T-helper 2 cell treated with Interferon-gamma antibody and Interleukin-4, amounts not matched to agents 5 μg/mL and 100 μg/mL, for 36 hours (primary cell): ENCODE measurements around the gene SCN3B.
A peak's percentile ranks its signal among the peaks of the same experiment; 100 is the strongest.

ENCODE experiments used
- DNase-seq: peaks from one replicate; pipeline ENCODE4 v3.0.0; 2021; ENCODE audit warnings: low spot score
- H3K27ac Mint-ChIP-seq: one replicate; pipeline ENCODE4 v1.8.0; 2021; ENCODE audit warnings: mild to moderate bottlenecking, mixed read lengths
- H3K27me3 Mint-ChIP-seq: one replicate; pipeline ENCODE4 v1.8.0; 2021; ENCODE audit warnings: low read depth, mixed read lengths
- H3K36me3 Mint-ChIP-seq: one replicate; pipeline ENCODE4 v1.8.0; 2021; ENCODE audit warnings: low read depth, mixed read lengths
- H3K4me1 Mint-ChIP-seq: one replicate; pipeline ENCODE4 v1.8.0; 2021; ENCODE audit warnings: low read depth, mixed read lengths
- H3K4me3 Mint-ChIP-seq: one replicate; pipeline ENCODE4 v1.8.0; 2022; ENCODE audit warnings: mild to moderate bottlenecking, moderate library complexity, mixed read lengths
- H3K9me3 Mint-ChIP-seq: one replicate; pipeline ENCODE4 v1.8.0; 2021; ENCODE audit warnings: mixed read lengths

Gene SCN3B

DNA sequence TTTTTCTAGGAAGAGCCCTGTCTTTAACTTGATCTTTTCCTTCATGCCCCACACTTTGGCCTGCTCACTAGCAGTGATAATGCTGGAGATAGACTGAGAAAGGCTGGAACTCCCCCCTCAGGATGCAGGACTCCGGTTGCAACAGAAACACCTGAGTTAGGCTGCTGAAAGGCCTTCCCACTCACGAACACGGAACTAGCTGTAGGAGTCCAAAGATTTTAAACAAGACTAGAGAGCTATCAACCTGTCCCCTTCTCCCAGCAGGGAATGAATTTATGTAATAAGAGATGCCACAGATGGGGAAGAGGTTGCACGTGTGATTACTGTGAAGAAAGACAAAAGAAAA lies 13.0 kb downstream of the SCN3B start:
- no peak for DNase-seq
- no peaks in the 10 kb centered on the region for H3K36me3 Mint-ChIP-seq
- H3K4me3 Mint-ChIP-seq: no peak overlapping the region
- H3K9me3 Mint-ChIP-seq: no peaks in the 10 kb centered on the region
- peaks cover 11% of the 10 kb centered on the region for H3K27me3 Mint-ChIP-seq
- H3K4me1 Mint-ChIP-seq: peaks cover 2% of the 10 kb centered on the region
- no peak overlapping the region for H3K27ac Mint-ChIP-seq

DNA sequence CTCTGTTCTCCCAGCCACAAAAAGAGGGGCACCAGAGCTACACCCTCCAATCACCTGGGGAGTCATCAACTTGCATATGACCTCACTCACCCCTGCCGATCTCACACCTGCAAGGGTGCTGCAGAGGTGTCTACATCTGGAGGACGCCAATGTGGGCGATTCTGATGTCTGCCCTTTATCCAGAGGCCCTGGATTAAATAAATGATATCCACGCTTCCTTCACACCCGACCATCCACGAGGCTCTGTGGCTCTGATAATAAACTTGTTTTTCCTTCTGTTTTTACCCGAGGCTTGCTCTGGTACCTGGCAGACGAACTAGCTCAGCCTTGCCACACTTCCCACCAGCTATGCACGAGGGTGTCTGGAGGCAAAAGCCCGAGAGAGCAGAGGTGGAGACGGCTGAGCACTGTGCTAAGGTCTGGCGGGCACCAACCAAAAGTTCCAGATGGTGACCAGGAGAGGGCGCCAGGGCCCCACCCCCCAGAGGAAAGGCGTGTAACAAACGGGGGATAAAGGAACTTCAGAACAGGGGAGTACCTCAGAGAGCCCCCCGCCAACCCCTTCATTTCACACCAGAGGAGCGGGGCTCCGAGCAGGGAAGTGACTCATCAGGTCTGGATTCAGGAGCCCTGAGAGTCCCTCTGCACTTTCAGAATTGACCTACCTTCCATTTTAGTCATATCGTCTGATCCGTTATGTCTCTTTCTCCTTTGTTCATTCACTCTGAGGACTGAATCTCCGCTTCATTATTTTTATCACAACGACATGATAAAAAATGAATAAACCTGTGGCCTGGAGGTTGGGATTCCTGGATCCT lies 13.5 kb downstream of the SCN3B start:
- peaks cover 6% of the 10 kb centered on the region for H3K27me3 Mint-ChIP-seq
- peaks cover 2% of the 10 kb centered on the region for H3K4me1 Mint-ChIP-seq
- no peak overlapping the region for H3K4me3 Mint-ChIP-seq
- H3K36me3 Mint-ChIP-seq: no peaks in the 10 kb centered on the region
- no peak overlapping the region for H3K27ac Mint-ChIP-seq
- no peaks in the 10 kb centered on the region for H3K9me3 Mint-ChIP-seq
- DNase-seq: peak; percentile 28

DNA sequence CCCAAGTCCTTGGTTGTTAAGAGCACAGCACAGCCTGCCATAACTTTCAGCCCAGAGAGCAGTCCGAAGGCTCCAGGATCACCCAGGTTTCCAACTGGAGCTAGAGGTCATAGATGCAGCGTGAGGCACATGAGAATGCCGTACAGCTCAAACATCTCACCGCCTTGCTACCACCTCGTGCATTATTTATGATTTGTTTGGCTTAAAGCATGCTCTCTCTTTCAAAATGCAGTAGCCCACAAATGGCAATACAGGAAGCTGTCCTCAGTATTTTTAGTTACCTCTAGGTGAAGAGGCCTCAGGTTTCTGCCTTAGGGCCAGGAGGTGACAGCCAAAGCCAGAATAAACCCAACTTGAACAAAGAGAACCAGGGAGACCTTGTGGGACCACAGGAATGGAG lies 14.4 kb downstream of the SCN3B start:
- H3K36me3 Mint-ChIP-seq: no peaks in the 10 kb centered on the region
- H3K27ac Mint-ChIP-seq: no peak overlapping the region
- peaks cover 7% of the 10 kb centered on the region for H3K27me3 Mint-ChIP-seq
- no peak for DNase-seq
- H3K4me3 Mint-ChIP-seq: no peak overlapping the region
- H3K4me1 Mint-ChIP-seq: peaks cover 2% of the 10 kb centered on the region
- H3K9me3 Mint-ChIP-seq: no peaks in the 10 kb centered on the region

DNA sequence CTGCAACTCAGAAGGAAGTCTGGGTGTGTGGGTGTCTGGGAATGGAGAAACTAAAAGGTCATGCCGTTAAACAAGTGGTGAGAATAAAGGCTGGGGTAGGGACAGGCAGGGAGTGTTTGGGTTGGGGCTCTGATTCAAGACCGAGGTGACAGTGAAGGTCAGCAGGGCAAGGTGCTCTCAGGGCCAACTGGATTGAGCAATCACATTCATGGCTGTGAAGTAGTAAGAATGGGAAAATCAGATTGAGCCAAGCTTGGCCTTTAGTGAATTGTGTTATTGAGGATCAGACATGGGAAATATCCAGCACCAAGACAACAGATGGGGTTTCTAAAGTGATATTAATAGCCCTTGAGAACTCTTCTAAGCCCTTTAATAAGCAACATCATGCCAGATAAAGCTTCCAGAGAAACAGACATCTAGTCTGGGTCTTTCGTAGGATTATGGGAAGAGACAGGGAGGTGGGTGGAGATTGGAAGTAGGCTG lies 24.3 kb downstream of the SCN3B start:
- Mint-ChIP-seq H3K27ac (no peak overlapping the region), H3K27me3 (peaks cover 14% of the 10 kb centered on the region), H3K36me3 (no peaks in the 10 kb centered on the region), H3K9me3 (no peaks in the 10 kb centered on the region), H3K4me1 (peaks cover 3% of the 10 kb centered on the region), H3K4me3 (no peak overlapping the region)
- no peak for DNase-seq

- Mint-ChIP-seq H3K27ac (no peak overlapping the region), H3K9me3 (no peaks in the 10 kb centered on the region), H3K4me1 (peaks cover 3% of the 10 kb centered on the region), H3K4me3 (no peak overlapping the region), H3K27me3 (peaks cover 9% of the 10 kb centered on the region), H3K36me3 (no peaks in the 10 kb centered on the region)
- DNase-seq: peak; percentile 5
Observed at GRCh38 chr11:123628936-123629683, 25.3 kb downstream of the SCN3B start.

DNA sequence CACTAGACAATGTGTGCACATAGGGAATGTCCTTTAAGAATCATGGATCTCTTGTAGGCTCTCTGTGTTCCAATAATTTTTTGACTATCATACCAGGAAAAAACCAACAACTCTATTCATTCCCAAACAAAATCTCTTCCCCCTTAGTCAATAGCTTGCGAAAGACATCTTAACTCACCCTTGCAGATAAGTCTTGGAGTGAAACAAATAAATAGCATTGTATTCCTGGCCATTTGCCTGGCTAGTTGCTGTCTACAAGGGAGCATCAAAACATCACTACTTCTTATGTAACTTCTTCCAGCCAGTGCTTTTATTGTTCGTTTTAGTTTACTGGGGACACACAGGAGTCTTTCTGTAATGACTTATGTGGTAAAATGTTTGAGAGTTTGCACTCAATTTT lies 29.4 kb downstream of the SCN3B start:
- H3K4me1 Mint-ChIP-seq: peaks cover 3% of the 10 kb centered on the region
- no peak overlapping the region for H3K4me3 Mint-ChIP-seq
- no peaks in the 10 kb centered on the region for H3K9me3 Mint-ChIP-seq
- no peak overlapping the region for H3K27ac Mint-ChIP-seq
- peaks cover 3% of the 10 kb centered on the region for H3K27me3 Mint-ChIP-seq
- H3K36me3 Mint-ChIP-seq: peaks cover 2% of the 10 kb centered on the region
- no peak for DNase-seq

DNA sequence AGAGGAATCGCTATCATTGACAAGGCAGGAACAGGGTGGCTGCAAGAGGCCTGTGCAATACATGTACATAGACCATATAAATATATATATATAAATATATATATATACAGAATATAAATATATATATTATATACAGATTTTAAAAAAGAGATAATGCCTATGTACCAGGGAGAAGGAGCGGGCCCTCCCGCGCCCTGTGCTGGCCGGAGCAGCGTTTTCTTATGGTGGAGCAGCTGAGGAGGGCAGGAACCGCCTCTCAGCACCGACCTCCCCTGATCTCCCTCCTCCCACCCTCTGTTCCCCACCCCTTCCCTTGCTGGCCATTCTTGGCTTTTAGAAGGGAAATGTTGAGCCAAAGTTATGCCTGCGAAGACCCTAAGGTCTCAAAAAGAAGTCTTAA lies 31.8 kb downstream of the SCN3B start:
- no peaks in the 10 kb centered on the region for H3K4me1 Mint-ChIP-seq
- H3K4me3 Mint-ChIP-seq: no peak overlapping the region
- DNase-seq: no peak
- H3K9me3 Mint-ChIP-seq: no peaks in the 10 kb centered on the region
- H3K27ac Mint-ChIP-seq: no peak overlapping the region
- H3K27me3 Mint-ChIP-seq: no peaks in the 10 kb centered on the region
- H3K36me3 Mint-ChIP-seq: peaks cover 19% of the 10 kb centered on the region

GRCh38 chr11:123616505-123617198 lies 37.8 kb downstream of the SCN3B start:
- no peak overlapping the region for H3K4me3 Mint-ChIP-seq
- H3K36me3 Mint-ChIP-seq: peaks cover 37% of the 10 kb centered on the region
- H3K9me3 Mint-ChIP-seq: no peaks in the 10 kb centered on the region
- H3K27me3 Mint-ChIP-seq: no peaks in the 10 kb centered on the region
- H3K4me1 Mint-ChIP-seq: no peaks in the 10 kb centered on the region
- no peak for DNase-seq
- no peak overlapping the region for H3K27ac Mint-ChIP-seq

GRCh38 chr11:123611698-123612097 lies 42.7 kb downstream of the SCN3B start:
- Mint-ChIP-seq H3K27ac (no peak overlapping the region), H3K9me3 (no peaks in the 10 kb centered on the region), H3K4me3 (no peak overlapping the region), H3K4me1 (no peaks in the 10 kb centered on the region), H3K27me3 (no peaks in the 10 kb centered on the region), H3K36me3 (peaks cover 28% of the 10 kb centered on the region)
- no peak for DNase-seq

DNA sequence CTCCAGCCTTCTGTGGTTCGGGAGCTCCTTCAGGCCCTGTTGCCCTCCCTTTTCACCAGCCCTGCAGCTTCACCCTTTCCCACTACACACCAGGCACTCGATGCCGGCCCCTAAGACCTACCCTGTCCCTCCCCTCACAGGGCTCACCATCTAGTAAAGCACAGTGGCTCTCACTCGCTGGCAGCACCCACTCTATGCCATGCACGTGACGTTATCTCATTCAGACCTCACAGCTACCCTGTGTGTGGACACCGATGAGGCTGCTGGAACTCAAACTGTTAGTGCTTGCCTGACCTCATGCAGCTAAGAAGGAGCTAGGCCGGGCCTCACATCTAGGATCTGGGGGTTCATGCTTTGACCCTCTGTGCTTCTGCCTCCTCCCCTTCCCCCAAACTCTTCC lies 45.5 kb downstream of the SCN3B start:
- DNase-seq: no peak
- Mint-ChIP-seq H3K27me3 (no peaks in the 10 kb centered on the region), H3K4me1 (no peaks in the 10 kb centered on the region), H3K9me3 (no peaks in the 10 kb centered on the region), H3K4me3 (no peak overlapping the region), H3K36me3 (peaks cover 22% of the 10 kb centered on the region), H3K27ac (no peak overlapping the region)

GRCh38 chr11:123608371-123608770 lies 46.1 kb downstream of the SCN3B start:
- no peaks in the 10 kb centered on the region for H3K27me3 Mint-ChIP-seq
- peaks cover 28% of the 10 kb centered on the region for H3K36me3 Mint-ChIP-seq
- H3K4me1 Mint-ChIP-seq: no peaks in the 10 kb centered on the region
- H3K27ac Mint-ChIP-seq: no peak overlapping the region
- no peaks in the 10 kb centered on the region for H3K9me3 Mint-ChIP-seq
- no peak overlapping the region for H3K4me3 Mint-ChIP-seq
- DNase-seq: no peak

- Mint-ChIP-seq H3K4me3 (no peak overlapping the region), H3K27ac (no peak overlapping the region), H3K9me3 (no peaks in the 10 kb centered on the region), H3K4me1 (no peaks in the 10 kb centered on the region), H3K36me3 (peaks cover 29% of the 10 kb centered on the region), H3K27me3 (no peaks in the 10 kb centered on the region)
- DNase-seq: no peak
Observed at GRCh38 chr11:123607781-123608180, 46.6 kb downstream of the SCN3B start.

DNA sequence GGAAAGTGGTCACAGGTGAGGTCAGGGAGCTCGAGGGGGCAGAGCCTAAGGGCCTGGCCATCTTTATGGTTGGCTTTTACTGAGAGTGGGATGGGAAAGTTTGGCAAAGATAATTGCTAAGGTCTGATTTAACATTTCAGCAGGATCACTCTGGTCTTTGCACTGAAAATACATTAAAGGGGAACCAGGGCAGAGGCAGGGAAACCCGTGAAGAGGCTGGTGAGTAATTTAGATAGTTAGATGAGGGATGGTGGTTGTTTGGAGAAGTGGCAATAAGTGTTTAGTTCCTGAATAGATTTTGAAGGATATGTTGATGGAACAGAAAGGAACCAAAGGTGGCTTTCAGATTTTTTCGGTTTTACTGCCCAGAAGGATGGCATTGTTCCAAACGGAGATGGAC lies 50.8 kb downstream of the SCN3B start:
- Mint-ChIP-seq H3K9me3 (no peaks in the 10 kb centered on the region), H3K36me3 (peaks cover 23% of the 10 kb centered on the region), H3K27me3 (no peaks in the 10 kb centered on the region), H3K4me1 (no peaks in the 10 kb centered on the region), H3K4me3 (no peak overlapping the region), H3K27ac (no peak overlapping the region)
- no peak for DNase-seq

GRCh38 chr11:123601743-123602142 lies 52.7 kb downstream of the SCN3B start:
- Mint-ChIP-seq H3K4me3 (no peak overlapping the region), H3K27me3 (no peaks in the 10 kb centered on the region), H3K9me3 (no peaks in the 10 kb centered on the region), H3K4me1 (no peaks in the 10 kb centered on the region), H3K27ac (no peak overlapping the region), H3K36me3 (peaks cover 25% of the 10 kb centered on the region)
- no peak for DNase-seq
